Stimulated activated CD4-positive, alpha-beta T cell treated with anti-CD3 and anti-CD28 coated beads, Interleukin-12 subunit alpha, Interleukin-12 subunit beta, amount 100 ng/mL, for 4 hours (primary cell): ENCODE results near the gene BBS12.

Experiments used
- DNase-seq: peaks from one replicate; pipeline ENCODE4 v3.0.0-alpha.2; 2020

Gene BBS12

DNA sequence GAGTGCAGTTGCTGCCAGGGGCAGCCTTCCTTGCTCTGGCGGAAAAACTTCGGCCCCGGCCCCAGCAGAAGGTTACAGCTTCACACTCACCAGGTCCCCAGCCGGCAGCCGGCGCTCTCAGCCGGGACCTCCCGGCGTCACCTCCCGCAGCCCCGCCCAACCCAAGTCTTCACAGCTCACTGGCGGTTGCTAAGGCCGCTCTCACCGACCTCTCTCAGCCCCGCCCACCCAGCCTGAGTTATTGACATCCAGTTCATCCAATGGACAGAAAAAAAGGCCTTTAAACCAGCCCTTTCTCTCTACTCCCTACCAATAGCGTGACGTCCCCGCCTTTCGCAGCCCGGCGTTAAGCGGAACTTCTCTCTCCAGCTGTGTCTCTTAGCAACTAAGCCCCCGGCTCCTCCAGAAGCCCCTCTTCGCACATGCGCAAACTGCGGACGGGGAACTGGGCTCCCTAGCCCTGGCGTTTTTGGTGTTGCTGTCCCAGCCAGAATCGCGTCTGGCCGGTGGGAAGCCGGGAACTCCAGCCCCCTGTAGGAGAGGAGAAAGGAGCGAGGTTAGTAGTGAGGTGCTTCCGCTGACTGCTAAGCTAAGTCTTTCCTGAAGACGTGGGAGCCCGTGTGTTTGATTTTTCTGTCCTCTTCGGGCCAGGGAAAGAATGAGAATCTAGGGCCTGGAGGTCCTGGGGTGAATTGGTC is at the start of gene BBS12:
TSS of gene BBS12 (plus strand) at position 376 of the 698 bp plus-strand sequence. CDS start 9,189 bp downstream, outside the sequence.
- DNase-seq, result peak; percentile 97

DNA sequence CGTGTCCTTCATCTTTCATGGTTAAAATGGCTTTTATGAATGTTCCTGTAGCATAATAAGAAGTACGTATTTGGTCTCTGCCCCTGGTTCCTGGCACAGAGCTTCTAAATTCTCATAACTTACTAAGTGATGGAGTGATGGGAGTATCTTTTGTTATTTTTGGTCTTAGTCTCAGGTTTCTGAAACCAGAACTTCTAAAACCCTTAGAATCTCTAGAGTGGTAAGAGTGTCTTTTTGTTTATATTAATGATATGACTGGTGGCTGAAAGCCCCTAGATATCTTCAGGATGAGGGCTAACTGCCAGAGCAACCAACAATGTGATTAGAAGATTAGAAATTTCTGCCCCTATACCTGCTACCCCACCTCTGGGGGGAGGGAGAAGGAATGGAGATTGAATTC is 45.8 kb upstream of the BBS12 start:
- DNase-seq, result no peak

GRCh38 chr4:122687531-122688061 is 44.9 kb upstream of the BBS12 start:
- DNase-seq, result no peak

- DNase-seq, result no peak
Measured at GRCh38 chr4:122688529-122689140, 43.9 kb upstream of the BBS12 start.

- no peak for DNase-seq
Measured at GRCh38 chr4:122689972-122690371, 42.5 kb upstream of the BBS12 start.

DNA sequence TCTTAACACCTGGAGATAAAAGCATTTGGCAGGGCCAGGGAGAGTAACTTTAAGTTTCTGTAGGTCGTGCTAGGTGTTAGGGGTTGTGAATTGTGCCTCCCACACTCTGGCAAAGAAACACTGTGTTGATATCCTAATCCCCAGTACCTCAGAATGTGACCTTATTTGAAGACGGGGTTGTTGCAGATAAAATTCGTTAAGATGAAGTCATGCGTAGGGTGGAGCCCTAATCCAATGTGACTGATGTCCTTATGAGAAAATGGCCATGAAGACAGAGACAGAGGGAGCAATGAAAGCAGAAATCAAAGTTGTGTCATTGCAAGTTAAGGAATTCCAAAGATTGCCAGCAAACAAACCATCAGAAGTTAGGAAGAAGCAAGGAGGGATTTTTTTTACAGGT is 40.5 kb upstream of the BBS12 start:
- no peak for DNase-seq

DNA sequence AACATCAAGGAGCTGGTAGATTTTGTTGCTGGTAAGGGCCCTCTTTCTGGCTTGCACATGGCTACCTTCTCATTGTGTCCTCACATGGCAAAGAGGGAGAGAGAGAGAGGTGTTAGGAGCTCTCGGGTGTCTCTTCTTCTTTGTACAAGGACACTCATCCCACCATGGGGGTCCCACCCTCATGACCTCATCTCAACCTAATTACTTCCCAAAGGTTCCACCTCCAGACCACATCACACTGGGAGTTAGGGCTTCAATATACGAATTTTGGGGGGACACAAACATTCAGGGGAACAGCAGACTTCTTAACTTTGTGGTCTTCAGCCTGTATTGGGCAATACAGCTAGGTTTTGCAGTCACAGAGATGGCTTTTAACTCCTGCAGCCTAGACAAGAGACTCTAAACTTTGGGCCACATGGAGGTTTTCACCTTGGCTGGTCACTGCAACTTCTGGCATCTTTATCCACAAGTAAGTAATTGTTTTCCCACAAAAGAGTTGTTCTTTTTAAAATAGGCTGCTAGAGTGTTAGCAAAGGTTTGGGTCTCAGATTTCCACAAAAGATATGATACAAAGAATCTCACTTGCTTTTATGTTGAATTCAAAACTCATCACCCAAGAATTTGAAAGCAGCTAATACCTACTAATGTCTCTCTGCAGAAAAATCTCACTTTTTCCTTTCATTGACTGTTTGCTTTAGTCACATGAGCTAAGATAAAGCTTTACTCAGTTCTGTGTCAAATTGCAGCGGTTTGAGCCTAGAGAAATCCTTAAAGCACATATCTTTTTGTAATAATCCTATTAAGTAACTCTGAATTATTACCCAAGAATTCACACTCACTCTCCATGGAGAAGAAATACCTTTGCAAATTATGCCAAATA is 39.6 kb upstream of the BBS12 start:
- no peak for DNase-seq

DNA sequence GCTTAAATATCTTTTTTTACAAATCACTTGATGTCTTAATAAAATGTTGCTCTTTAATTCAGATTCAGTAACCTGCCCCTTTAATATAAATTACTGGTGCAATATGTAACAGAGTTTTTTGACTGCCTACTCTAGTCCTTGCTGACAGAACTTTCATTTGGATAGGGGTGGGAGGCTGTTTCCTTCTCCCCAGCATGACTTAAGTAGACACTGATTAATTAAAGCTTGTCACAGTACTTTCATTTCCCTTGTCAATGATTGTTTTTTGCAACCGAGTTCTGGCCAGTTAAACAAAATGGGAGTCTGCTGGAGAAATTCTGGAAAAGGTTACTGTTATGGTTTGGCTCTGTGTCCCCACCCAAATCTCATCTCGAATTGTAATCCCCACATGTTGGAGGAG is 37.3 kb upstream of the BBS12 start:
- DNase-seq, result no peak

DNA sequence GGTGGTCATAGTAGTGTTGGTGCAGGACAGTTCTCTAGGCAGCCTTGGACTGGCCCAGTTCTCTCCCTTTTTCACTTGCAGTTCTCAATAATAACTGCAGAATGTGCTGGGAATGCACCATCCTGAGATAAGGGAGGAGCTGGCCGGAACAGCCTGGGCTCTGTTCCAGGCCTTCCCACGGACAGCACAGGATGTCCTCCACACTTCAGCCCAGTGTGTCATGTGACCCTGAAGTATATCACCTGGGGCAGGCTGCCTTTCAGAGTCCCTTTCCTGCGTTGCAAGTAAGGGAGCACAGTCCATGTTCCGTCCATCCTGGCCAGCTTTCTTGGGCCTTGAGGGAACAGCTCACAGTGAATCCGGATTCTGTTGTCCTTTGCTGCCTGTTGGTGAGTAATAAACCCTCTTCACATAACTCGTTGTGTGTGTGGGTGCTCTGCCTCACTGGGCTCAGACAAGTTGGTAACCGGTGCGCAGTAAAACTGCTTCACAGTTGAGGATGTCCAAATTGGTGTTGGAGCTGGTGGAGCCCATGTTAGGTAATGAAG is 32.3 kb upstream of the BBS12 start:
- no peak for DNase-seq

DNA sequence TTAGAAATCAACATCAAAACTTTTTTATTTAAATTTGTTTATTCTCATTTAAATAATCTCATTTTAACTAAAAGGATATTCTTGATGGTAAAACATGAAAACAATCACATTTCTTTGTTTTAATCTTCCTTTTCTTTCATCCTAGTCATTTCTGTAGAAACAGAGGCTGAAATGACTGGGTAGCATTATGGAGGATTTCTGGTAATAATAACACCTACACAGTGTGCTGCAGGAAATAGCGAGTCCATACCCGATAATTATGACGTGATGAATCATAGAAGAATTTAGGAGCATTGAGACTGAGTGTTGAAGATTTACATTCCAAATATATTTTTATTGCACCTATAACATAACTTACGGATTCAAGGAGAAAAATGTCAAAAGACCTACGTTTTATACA is 31.4 kb upstream of the BBS12 start:
- DNase-seq, result no peak

DNA sequence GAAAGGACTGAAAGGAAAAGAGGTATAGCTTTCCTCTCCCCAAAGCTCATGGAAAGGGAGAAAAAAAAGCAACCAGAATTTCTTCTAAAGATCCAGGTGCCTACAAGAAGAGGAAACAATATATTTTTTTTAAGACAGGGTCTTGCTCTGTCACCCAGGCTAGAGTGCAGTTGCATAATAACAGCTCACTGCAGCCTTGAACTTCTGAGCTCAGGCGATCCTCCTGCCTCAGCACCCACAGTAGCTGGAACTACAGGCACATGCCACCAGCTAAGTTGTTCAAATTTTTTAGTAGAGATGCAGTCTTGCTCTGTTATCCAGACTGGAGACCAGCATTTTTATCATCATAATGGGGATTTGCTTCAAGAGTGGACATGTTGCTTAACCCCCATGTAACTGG is 30.5 kb upstream of the BBS12 start:
- DNase-seq, result no peak

- DNase-seq, result no peak
Measured at GRCh38 chr4:122702939-122703338, 29.6 kb upstream of the BBS12 start.

DNA sequence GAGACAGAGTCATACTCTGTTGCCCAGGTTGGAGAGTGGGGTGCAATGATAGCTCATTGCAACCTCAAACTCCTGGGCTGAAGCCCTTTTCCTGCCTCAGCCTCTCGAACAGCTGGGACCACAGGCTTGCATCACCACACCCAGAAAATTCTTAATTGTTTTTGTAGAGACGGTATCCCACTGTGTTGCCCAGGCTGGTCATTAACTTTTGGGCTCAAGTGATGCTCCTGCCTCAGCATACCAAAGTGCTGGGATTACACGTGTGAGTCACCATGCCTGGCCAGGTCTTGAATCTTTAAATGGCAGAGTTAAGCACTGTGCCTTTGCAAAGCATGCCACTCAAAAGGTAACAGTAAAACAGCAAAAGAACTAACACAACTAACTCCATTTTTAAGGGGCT is 28.6 kb upstream of the BBS12 start:
- no peak for DNase-seq

- no peak for DNase-seq
Measured at GRCh38 chr4:122705009-122705408, 27.5 kb upstream of the BBS12 start.

- DNase-seq, result no peak
Measured at GRCh38 chr4:122705547-122706117, 26.9 kb upstream of the BBS12 start.

- no peak for DNase-seq
Measured at GRCh38 chr4:122706511-122706910, 26.0 kb upstream of the BBS12 start.

- DNase-seq, result no peak
Measured at GRCh38 chr4:122707497-122707896, 25.0 kb upstream of the BBS12 start.

GRCh38 chr4:122709236-122709635 is 23.3 kb upstream of the BBS12 start:
- DNase-seq, result no peak

DNA sequence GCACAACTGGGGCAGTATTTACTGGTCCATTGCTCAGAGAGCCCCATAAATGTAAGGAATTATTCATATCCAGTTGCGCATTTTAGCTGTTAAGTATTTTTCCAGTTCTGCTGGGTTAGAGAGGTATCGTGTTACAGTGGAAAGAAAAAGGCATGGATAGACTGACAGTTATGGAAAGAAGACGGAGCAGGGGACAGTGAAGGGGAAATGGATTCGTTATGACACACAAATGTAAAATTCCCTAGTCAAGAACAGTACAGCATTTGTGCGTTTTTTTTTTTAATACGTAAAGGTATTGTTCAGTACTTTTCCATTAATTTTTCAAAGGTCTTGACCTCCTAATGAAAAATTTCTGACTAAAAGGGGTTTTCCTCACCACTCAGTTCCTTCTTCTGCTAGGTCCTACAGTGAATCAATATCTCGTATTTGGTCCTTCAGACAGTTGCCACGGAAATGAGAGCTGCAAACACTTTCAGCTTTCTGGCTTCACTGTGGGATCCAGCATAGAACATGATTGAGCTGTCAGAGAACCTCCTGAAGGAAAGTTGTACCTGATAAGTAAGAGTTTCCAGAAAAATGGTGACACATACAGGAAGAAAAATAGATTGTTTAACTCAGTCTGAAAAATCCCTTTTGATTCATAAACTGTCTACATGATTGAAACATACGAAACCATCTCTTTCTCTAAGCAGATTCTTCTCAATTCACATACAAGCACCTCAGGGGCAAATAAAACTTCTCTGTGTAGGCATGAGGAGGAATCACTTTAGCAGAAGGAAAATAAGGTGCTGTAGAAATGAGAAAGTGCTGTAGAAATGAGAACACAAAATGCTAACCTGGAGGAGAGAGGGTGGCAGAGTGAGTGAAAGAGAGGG is 21.8 kb upstream of the BBS12 start:
- no peak for DNase-seq

DNA sequence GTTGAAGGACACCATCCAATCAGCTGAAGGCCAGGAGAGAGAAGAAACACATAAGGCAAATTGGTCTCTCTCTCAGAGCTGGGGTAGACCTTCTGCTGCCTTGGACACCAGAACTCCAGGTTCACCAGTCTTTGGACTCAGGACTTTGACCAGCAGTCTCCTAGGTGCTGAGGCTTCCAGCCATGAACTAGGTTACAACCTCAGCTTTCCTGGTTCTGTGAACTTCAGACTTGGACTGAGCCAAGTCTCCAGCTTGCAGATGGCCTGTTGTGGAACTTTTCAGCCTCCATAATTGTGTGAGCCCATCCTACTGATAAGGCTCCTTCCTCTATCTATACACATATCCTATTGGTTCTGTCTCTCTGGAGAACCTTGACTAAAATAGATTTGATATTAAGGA is 20.6 kb upstream of the BBS12 start:
- no peak for DNase-seq

DNA sequence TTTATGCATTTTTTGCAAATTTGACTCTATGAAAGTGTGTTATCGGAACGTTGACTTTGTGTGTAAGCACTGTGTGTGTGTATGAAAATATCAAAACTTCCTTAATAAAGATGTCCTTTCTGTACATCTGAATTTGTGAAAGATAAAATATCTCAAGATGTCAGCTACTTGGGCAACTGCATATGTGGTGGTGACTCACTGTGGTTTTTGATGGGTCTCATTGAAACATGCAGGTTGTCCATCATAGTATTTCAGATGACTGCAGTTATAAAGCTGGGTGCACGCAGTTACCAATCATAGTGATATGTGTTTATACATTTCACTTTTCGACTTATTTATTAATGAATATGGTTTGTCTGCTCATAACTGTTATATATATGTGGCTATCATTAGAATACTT is 19.7 kb upstream of the BBS12 start:
- DNase-seq, result no peak

DNA sequence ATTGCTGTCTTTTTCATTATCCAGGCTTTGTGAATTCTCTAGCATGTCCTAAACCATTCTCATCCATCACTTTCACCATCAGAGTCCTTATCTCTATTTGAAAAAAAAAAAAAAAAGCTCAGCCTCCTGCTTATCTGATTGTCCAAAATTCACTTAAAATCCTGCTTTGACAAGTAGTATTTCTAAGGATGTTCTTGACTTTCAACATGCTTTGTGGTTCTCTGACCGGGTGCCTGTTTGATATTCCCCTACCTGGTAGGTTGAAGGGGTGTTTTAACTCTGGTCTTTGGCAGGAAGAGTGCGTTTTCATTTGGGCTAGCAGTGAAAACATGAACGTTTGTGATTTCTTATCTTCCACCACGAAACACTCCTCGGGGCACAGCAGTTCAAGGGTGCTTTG is 17.3 kb upstream of the BBS12 start:
- DNase-seq, result no peak
